Measurements from ENCODE around the gene FRMD5.

DNA sequence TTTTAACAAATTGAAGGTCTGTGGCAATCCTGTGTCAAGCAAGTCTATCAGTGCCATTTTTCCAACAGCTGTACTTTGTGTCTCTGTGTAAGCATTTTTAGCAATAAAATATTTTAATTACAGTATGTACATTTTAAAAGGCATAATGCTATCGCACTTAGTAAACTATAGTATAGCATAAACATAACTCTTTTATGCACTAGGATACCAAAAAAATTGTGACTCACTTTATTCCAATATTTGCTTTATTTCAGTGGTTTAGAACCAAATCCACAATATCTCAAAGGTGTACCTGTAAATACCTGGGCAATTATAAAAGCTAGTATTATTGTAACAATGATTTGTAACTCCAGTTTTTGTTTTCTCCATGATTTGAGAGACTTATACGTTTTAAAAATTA is 46.5 kb downstream of the FRMD5 start:
- TF ChIP-seq, protein P1, sequence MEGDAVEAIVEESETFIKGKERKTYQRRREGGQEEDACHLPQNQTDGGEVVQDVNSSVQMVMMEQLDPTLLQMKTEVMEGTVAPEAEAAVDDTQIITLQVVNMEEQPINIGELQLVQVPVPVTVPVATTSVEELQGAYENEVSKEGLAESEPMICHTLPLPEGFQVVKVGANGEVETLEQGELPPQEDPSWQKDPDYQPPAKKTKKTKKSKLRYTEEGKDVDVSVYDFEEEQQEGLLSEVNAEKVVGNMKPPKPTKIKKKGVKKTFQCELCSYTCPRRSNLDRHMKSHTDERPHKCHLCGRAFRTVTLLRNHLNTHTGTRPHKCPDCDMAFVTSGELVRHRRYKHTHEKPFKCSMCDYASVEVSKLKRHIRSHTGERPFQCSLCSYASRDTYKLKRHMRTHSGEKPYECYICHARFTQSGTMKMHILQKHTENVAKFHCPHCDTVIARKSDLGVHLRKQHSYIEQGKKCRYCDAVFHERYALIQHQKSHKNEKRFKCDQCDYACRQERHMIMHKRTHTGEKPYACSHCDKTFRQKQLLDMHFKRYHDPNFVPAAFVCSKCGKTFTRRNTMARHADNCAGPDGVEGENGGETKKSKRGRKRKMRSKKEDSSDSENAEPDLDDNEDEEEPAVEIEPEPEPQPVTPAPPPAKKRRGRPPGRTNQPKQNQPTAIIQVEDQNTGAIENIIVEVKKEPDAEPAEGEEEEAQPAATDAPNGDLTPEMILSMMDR (IDR thresholded peaks at IDR 0.05), result no peak
- TF ChIP-seq POLR2AphosphoS5 (IDR thresholded peaks at IDR 0.05), result no peak
- no peak for TF ChIP-seq POLR2A (IDR thresholded peaks at IDR 0.05)

All from sigmoid colon (tissue), 4 donors.